Measurements from ENCODE around the gene ORC3. TPM values are rescaled to one million over a fixed set of nuclear protein-coding genes. Genes with fewer than 3 reads are reported as not detected.

The ORC3 gene
- total and polyA plus RNA-seq, 2 donors (not counting 3 experiments of a cell fraction or from before 2014, with no cell fraction given): 9.2 to 17.9 TPM

- no peak for DNase-seq (ENCODE audit: low read depth, low spot score)
- CTCF ChIA-PET: interaction anchor here (0.8 to 1.2 kb wide), 2 partner anchors 11 to 16 kb away, joined by 3 read pairs; no protein-coding TSS in a partner anchor
- no TSS peak for BruUV-seq (replicated peaks)
- Histone ChIP-seq H3K4me1 (ENCODE audit: control insufficient read depth, extremely low read depth, insufficient read depth, low read length) (no peaks in the 10 kb centered on the region), H3K4me2 (ENCODE audit: insufficient read depth, low read length) (no peak overlapping the region), H4K20me1 (replicated peaks; ENCODE audit: control insufficient read depth, extremely low read depth, insufficient read depth, low read length) (peaks cover 2% of the 10 kb centered on the region), H3K27me3 (ENCODE audit: control insufficient read depth in 2 of 2, insufficient read depth in 2 of 2, low read length in 2 of 2) (no peaks in the 10 kb centered on the region), H3K27ac (ENCODE audit: insufficient read depth, low read depth, low read length) (no peak overlapping the region), H3K9me1 (replicated peaks; ENCODE audit: control insufficient read depth, extremely low read depth, insufficient read depth, low read length) (no peaks in the 10 kb centered on the region), H2AFZ (ENCODE audit: low read depth, low read length) (no peak overlapping the region), H3K36me3 (ENCODE audit: control insufficient read depth in 2 of 2, extremely low read depth in 1 of 2, insufficient read depth in 2 of 2, low read length in 2 of 2) (peaks cover 6 to 19% of the 10 kb centered on the region in 2 experiments), H3K4me3 (replicated peaks in 1 of 3; ENCODE audit: insufficient read depth in 1 of 3, low read depth in 1 of 3, low read length in 3 of 3) (no peak overlapping the region), H3K9me3 (replicated peaks; ENCODE audit: control insufficient read depth, insufficient read depth, low read length) (no peaks in the 10 kb centered on the region), H3K79me2 (ENCODE audit: control insufficient read depth, insufficient read depth, low read length) (peaks cover 17% of the 10 kb centered on the region), H3K9ac (replicated peaks; ENCODE audit: extremely low read depth, insufficient read depth, low read length) (no peak overlapping the region)
- TF ChIP-seq EZH2 (IDR thresholded peaks at IDR 0.05; ENCODE audit: borderline replicate concordance, low read depth, low read length, severe bottlenecking) (no peak), JUN (IDR thresholded peaks at IDR 0.05; ENCODE audit: borderline replicate concordance, insufficient read depth, insufficient read length, low read depth) (no peak)
- POLR2A ChIA-PET: no interaction called here
- dilution Hi-C loops (cut with MboI; ENCODE audit: extremely low pct_ligation_motif_present, low sequenced_read_pairs): no loop called here
- FAIRE-seq: no peak
- intact Hi-C loops (cut with micrococcal nuclease): no loop called here
These were observed 83.3 kb downstream of the ORC3 start for GRCh38 chr6:87673237-87673636.

DNA sequence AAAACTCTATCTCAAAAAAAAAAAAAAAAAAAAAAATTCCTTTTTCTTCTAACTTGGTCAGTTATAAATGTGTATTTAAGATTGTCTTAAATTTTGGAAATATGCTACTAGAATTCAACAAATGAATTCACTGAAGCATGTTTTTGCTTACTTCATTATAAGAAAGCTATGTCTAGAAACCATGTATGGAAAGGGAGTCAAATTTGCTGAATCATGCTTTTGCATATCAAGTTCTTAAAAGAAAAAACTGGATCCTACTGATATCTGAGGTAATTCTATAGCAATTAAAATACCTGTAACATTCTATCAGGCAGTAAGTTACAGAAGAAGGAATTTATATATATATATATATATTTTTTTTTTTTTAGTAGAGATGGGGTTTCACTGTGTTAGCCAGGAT lies 84.4 kb downstream of the ORC3 start:
- Histone ChIP-seq H3K9me3 (replicated peaks; ENCODE audit: control insufficient read depth, insufficient read depth, low read length) (no peaks in the 10 kb centered on the region), H3K27me3 (ENCODE audit: control insufficient read depth in 2 of 2, insufficient read depth in 2 of 2, low read length in 2 of 2) (no peaks in the 10 kb centered on the region), H3K4me1 (ENCODE audit: control insufficient read depth, extremely low read depth, insufficient read depth, low read length) (no peaks in the 10 kb centered on the region), H2AFZ (ENCODE audit: low read depth, low read length) (no peak overlapping the region), H4K20me1 (replicated peaks; ENCODE audit: control insufficient read depth, extremely low read depth, insufficient read depth, low read length) (peaks cover 2% of the 10 kb centered on the region), H3K36me3 (ENCODE audit: control insufficient read depth in 2 of 2, extremely low read depth in 1 of 2, insufficient read depth in 2 of 2, low read length in 2 of 2) (peaks cover 6 to 19% of the 10 kb centered on the region in 2 experiments), H3K27ac (ENCODE audit: insufficient read depth, low read depth, low read length) (no peak overlapping the region), H3K9me1 (replicated peaks; ENCODE audit: control insufficient read depth, extremely low read depth, insufficient read depth, low read length) (no peaks in the 10 kb centered on the region), H3K4me2 (ENCODE audit: insufficient read depth, low read length) (no peak overlapping the region), H3K79me2 (ENCODE audit: control insufficient read depth, insufficient read depth, low read length) (peaks cover 23% of the 10 kb centered on the region), H3K4me3 (replicated peaks in 1 of 3; ENCODE audit: insufficient read depth in 1 of 3, low read depth in 1 of 3, low read length in 3 of 3) (no peak overlapping the region), H3K9ac (replicated peaks; ENCODE audit: extremely low read depth, insufficient read depth, low read length) (no peak overlapping the region)
- no peak for FAIRE-seq
- no peak for DNase-seq (ENCODE audit: low read depth, low spot score)
- intact Hi-C loops (cut with micrococcal nuclease) (no loop called here), dilution Hi-C loops (cut with MboI; ENCODE audit: extremely low pct_ligation_motif_present, low sequenced_read_pairs) (no loop called here)
- no peak for TF ChIP-seq GATA2 (IDR thresholded peaks at IDR 0.05; ENCODE audit: insufficient read depth, insufficient read length, low read depth, low read length)
- TF ChIP-seq JUN (IDR thresholded peaks at IDR 0.05; ENCODE audit: borderline replicate concordance, insufficient read depth, insufficient read length, low read depth): no peak
- no peak for TF ChIP-seq POLR2AphosphoS5 (IDR thresholded peaks at IDR 0.05; ENCODE audit: insufficient read depth, low read depth, low read length)
- TF ChIP-seq EZH2 (IDR thresholded peaks at IDR 0.05; ENCODE audit: borderline replicate concordance, low read depth, low read length, severe bottlenecking): no peak
- TF ChIP-seq CTCF (IDR thresholded peaks at IDR 0.05; ENCODE audit: extremely low read depth in 1 of 2, insufficient read depth in 1 of 2, low read depth in 1 of 2, low read length in 2 of 2): no peak
- TF ChIP-seq, protein P1, sequence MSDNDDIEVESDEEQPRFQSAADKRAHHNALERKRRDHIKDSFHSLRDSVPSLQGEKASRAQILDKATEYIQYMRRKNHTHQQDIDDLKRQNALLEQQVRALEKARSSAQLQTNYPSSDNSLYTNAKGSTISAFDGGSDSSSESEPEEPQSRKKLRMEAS (IDR thresholded peaks at IDR 0.05; ENCODE audit: insufficient read depth, insufficient read length): no peak
- TF ChIP-seq POLR2A (IDR thresholded peaks at IDR 0.05; ENCODE audit: low read depth, low read length): no peak
- no peak for TF ChIP-seq MYC (IDR thresholded peaks at IDR 0.05; ENCODE audit: low read depth, low read length)
- BruUV-seq (replicated peaks): no TSS peak
- ChIA-PET CTCF (interaction anchor here (0.7 kb wide), 1 partner anchor 1161 kb away, joined by 3 read pairs; no protein-coding TSS in a partner anchor), POLR2A (no interaction called here)
